ENCODE results near the gene FHL1.

Gene FHL1

GRCh38 chrX:136190038-136190713, 42.8 kb downstream of the FHL1 start:
- DNase-seq: no peak

- no peak for DNase-seq
These were observed 43.8 kb downstream of the FHL1 start for GRCh38 chrX:136191171-136191570.

GRCh38 chrX:136192135-136192534, 44.8 kb downstream of the FHL1 start:
- DNase-seq: no peak

GRCh38 chrX:136192839-136193414, 45.6 kb downstream of the FHL1 start:
- no peak for DNase-seq

- DNase-seq: peak; percentile 44
These were observed 46.4 kb downstream of the FHL1 start for GRCh38 chrX:136193771-136194170.

- no peak for DNase-seq
These were observed 47.2 kb downstream of the FHL1 start for GRCh38 chrX:136194536-136194935.

GRCh38 chrX:136195247-136195646, 47.9 kb downstream of the FHL1 start:
- DNase-seq: no peak

- no peak for DNase-seq
These were observed 49.4 kb downstream of the FHL1 start for GRCh38 chrX:136196691-136197155.

GRCh38 chrX:136198010-136198409, 50.7 kb downstream of the FHL1 start:
- DNase-seq: no peak

GRCh38 chrX:136198678-136199243, 51.4 kb downstream of the FHL1 start:
- no peak for DNase-seq

- DNase-seq: no peak
These were observed 52.0 kb downstream of the FHL1 start for GRCh38 chrX:136199365-136199764.

- DNase-seq: peak; percentile 7
These were observed 53.1 kb downstream of the FHL1 start for GRCh38 chrX:136200466-136200865.

GRCh38 chrX:136201601-136202000, 54.3 kb downstream of the FHL1 start:
- DNase-seq: no peak

- no peak for DNase-seq
These were observed 55.6 kb downstream of the FHL1 start for GRCh38 chrX:136202889-136203288.

- DNase-seq: no peak
These were observed 56.1 kb downstream of the FHL1 start for GRCh38 chrX:136203438-136203837.

- no peak for DNase-seq
These were observed 56.6 kb downstream of the FHL1 start for GRCh38 chrX:136203951-136204350.

- peak; percentile 25 for DNase-seq
These were observed 57.2 kb downstream of the FHL1 start for GRCh38 chrX:136204571-136204970.

- DNase-seq: no peak
These were observed 58.6 kb downstream of the FHL1 start for GRCh38 chrX:136205882-136206380.

- DNase-seq: no peak
These were observed 59.6 kb downstream of the FHL1 start for GRCh38 chrX:136206916-136207315.

GRCh38 chrX:136207546-136207945, 60.2 kb downstream of the FHL1 start:
- DNase-seq: no peak

GRCh38 chrX:136209016-136209738, 61.8 kb downstream of the FHL1 start:
- DNase-seq: peak; percentile 49

- no peak for DNase-seq
These were observed 62.4 kb downstream of the FHL1 start for GRCh38 chrX:136209751-136210150.

GRCh38 chrX:136210243-136210642, 62.9 kb downstream of the FHL1 start:
- DNase-seq: no peak

GRCh38 chrX:136210806-136211205, 63.5 kb downstream of the FHL1 start:
- no peak for DNase-seq

All from CD4-positive, alpha-beta T cell treated with Interleukin-6 for 4 hours (primary cell).